ENCODE results near the gene MYL6. TPM values are rescaled to one million over a fixed set of nuclear protein-coding genes. Genes with fewer than 3 reads are reported as not detected.

MYL6 gene
- total RNA-seq, 1 experiment from 2014 or later, result 1,181 TPM

DNA sequence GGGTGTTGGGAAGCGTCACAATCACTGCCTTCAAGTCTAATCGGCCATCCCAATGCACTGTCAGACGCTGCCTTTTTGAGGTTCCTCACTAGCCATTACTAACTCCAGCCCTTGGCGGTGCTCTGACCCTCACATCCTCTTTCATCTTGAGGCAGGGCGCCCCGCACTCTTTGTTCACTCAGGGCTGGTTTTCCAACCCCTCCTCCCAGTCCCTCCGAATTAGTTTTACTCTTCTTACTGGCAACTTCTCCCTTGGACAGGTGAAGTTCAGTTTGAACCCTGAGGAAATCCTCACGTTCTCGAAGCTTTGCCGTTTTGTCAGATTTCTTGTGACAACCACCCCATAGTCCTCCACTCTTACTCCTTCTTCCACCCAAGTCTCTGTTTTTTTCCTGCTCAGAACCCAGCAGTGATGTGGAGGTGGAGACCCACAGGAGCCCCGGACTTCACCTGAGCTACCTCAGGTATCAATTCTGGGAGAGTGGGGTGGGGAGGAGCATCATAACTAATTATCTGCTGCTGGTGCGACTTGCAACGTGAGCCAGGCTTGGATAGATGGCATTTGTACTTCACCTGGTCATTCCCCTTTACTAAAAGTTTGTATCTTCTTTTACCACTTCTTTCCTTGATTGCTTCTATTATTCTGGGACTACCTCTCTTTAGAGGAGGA, 39.3 kb upstream of the MYL6 start:
- DNase-seq, result no peak
- Histone ChIP-seq H4K91ac (ENCODE audit: insufficient read length, low read depth, low read length) (no peak overlapping the region), H3K18ac (ENCODE audit: insufficient read length, low read depth, low read length) (no peak overlapping the region), H3K9ac (ENCODE audit: extremely low read depth, insufficient read length, low read length) (peak overlapping the region; percentile 61), H3K27ac (ENCODE audit: insufficient read length, low read depth, low read length) (no peak overlapping the region), H2BK120ac (ENCODE audit: low read depth, low read length, poor library complexity, severe bottlenecking) (no peak overlapping the region), H2BK20ac (ENCODE audit: low read depth, low read length, poor library complexity, severe bottlenecking) (no peak overlapping the region), H3K9me3 (ENCODE audit: control insufficient read depth, low read depth, low read length) (no peaks in the 10 kb centered on the region), H3K79me1 (ENCODE audit: insufficient read depth, low read depth, low read length, poor library complexity, severe bottlenecking) (no peaks in the 10 kb centered on the region), H2BK5ac (ENCODE audit: insufficient read length, low read length) (no peak overlapping the region), H3K4ac (ENCODE audit: low read depth, low read length) (no peak overlapping the region), H2AK5ac (ENCODE audit: insufficient read length, low read length) (no peak overlapping the region), H4K20me1 (ENCODE audit: control insufficient read depth, insufficient read depth, insufficient read length) (no peaks in the 10 kb centered on the region), H3K14ac (ENCODE audit: insufficient read depth, low read length) (no peak overlapping the region), H2BK15ac (ENCODE audit: low read depth, low read length) (no peak overlapping the region), H3K4me2 (ENCODE audit: insufficient read depth, insufficient read length, low read length) (peak overlapping the region; percentile 70), H2BK12ac (ENCODE audit: insufficient read length, low read depth, low read length) (no peak overlapping the region), H3K23ac (ENCODE audit: insufficient read length, low read depth, low read length) (no peak overlapping the region), H3K27me3 (ENCODE audit: insufficient read depth, low read length) (no peaks in the 10 kb centered on the region), H2AFZ (ENCODE audit: low read length) (no peak overlapping the region), H3K79me2 (ENCODE audit: insufficient read depth, low read length) (peaks cover 3% of the 10 kb centered on the region; the same call in 1 of the 2 replicates), H4K5ac (ENCODE audit: insufficient read length, low read depth, low read length) (no peak overlapping the region), H3T11ph (ENCODE audit: low read length) (no peak overlapping the region), H3K23me2 (ENCODE audit: insufficient read length, low read depth, low read length, poor library complexity, severe bottlenecking) (peaks cover 8% of the 10 kb centered on the region), H3K56ac (ENCODE audit: insufficient read length, low read depth, low read length) (no peak overlapping the region), H4K8ac (replicated peaks; ENCODE audit: insufficient read length, low read depth, low read length) (no peak overlapping the region), H3K4me1 (ENCODE audit: insufficient read depth, low read length) (no peaks in the 10 kb centered on the region; the same call in 1 of the 2 replicates)
- TF ChIP-seq, protein P1, sequence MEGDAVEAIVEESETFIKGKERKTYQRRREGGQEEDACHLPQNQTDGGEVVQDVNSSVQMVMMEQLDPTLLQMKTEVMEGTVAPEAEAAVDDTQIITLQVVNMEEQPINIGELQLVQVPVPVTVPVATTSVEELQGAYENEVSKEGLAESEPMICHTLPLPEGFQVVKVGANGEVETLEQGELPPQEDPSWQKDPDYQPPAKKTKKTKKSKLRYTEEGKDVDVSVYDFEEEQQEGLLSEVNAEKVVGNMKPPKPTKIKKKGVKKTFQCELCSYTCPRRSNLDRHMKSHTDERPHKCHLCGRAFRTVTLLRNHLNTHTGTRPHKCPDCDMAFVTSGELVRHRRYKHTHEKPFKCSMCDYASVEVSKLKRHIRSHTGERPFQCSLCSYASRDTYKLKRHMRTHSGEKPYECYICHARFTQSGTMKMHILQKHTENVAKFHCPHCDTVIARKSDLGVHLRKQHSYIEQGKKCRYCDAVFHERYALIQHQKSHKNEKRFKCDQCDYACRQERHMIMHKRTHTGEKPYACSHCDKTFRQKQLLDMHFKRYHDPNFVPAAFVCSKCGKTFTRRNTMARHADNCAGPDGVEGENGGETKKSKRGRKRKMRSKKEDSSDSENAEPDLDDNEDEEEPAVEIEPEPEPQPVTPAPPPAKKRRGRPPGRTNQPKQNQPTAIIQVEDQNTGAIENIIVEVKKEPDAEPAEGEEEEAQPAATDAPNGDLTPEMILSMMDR (conservative IDR thresholded peaks at IDR 0.05), result no peak
- peaks cover 2% of the 10 kb centered on the region; the same call in 1 of the 2 replicates for H3K27me3 Mint-ChIP-seq (ENCODE audit: low read depth)
- peak overlapping the region; percentile 74 to 99 (median 94) for H3K27ac Mint-ChIP-seq
- H3K4me1 Mint-ChIP-seq, result peaks cover 25 to 27% of the 10 kb centered on the region in 2 experiments
- H3K4me3 Mint-ChIP-seq, result peak overlapping the region; percentile 97 to 98
- peaks cover 29 to 49% (median 39%) of the 10 kb centered on the region in 3 experiments for H3K36me3 Mint-ChIP-seq (ENCODE audit: insufficient read depth in 1 of 3, low read depth in 3 of 3)
- peaks cover 3 to 7% of the 10 kb centered on the region in 2 experiments; a peak in 2 of 5 replicates for H3K9me3 Mint-ChIP-seq
- WGBS (ENCODE audit: extremely low coverage, insufficient read length, low lambda C conversion rate), result no CpG with 5 or more reads among the region's 13 CpGs
